GM21390 (cell line): ENCODE results near the gene THSD7A.

ENCODE experiments used
- ATAC-seq: cut with Tn5 transposase; IDR thresholded peaks from one replicate; pipeline ENCODE4 v1.9.1; 2021; ENCODE audit not compliant: unreplicated experiment

The THSD7A gene

GRCh38 chr7:11346302-11346701, 485.7 kb downstream of the THSD7A start:
- no peak for ATAC-seq

- ATAC-seq: no peak
These were observed 486.4 kb downstream of the THSD7A start for GRCh38 chr7:11345621-11346020.

GRCh38 chr7:11343818-11344413, 488.1 kb downstream of the THSD7A start:
- no peak for ATAC-seq

- no peak for ATAC-seq
These were observed 488.9 kb downstream of the THSD7A start for GRCh38 chr7:11343136-11343535.

GRCh38 chr7:11341285-11341944, 490.6 kb downstream of the THSD7A start:
- no peak for ATAC-seq

GRCh38 chr7:11336432-11336831, 495.6 kb downstream of the THSD7A start:
- ATAC-seq: no peak

GRCh38 chr7:11335947-11336346, 496.1 kb downstream of the THSD7A start:
- ATAC-seq: no peak

GRCh38 chr7:11332865-11333228, 499.2 kb downstream of the THSD7A start:
- peak; percentile 31 for ATAC-seq

GRCh38 chr7:11332186-11332864, 499.7 kb downstream of the THSD7A start:
- peak; percentile 91 for ATAC-seq

GRCh38 chr7:11331128-11332102, 500.6 kb downstream of the THSD7A start:
- no peak for ATAC-seq

- no peak for ATAC-seq
These were observed 501.3 kb downstream of the THSD7A start for GRCh38 chr7:11330717-11331116.

- ATAC-seq: no peak
These were observed 501.8 kb downstream of the THSD7A start for GRCh38 chr7:11330208-11330607.

GRCh38 chr7:11329626-11330025, 502.4 kb downstream of the THSD7A start:
- ATAC-seq: no peak

GRCh38 chr7:11328309-11328708, 503.7 kb downstream of the THSD7A start:
- ATAC-seq: no peak

- no peak for ATAC-seq
These were observed 504.4 kb downstream of the THSD7A start for GRCh38 chr7:11327633-11328032.
